ENCODE measurements around the gene L3MBTL4.
"Not testable (repeated sequence)": the region's sequence is repeated elsewhere in the genome, so short reads cannot be mapped to it uniquely, and the experiment has no call there.

The L3MBTL4 gene

GRCh38 chr18:6423289-6423688 is 8.6 kb upstream of the L3MBTL4 start:
- TF ChIP-seq, protein P1, sequence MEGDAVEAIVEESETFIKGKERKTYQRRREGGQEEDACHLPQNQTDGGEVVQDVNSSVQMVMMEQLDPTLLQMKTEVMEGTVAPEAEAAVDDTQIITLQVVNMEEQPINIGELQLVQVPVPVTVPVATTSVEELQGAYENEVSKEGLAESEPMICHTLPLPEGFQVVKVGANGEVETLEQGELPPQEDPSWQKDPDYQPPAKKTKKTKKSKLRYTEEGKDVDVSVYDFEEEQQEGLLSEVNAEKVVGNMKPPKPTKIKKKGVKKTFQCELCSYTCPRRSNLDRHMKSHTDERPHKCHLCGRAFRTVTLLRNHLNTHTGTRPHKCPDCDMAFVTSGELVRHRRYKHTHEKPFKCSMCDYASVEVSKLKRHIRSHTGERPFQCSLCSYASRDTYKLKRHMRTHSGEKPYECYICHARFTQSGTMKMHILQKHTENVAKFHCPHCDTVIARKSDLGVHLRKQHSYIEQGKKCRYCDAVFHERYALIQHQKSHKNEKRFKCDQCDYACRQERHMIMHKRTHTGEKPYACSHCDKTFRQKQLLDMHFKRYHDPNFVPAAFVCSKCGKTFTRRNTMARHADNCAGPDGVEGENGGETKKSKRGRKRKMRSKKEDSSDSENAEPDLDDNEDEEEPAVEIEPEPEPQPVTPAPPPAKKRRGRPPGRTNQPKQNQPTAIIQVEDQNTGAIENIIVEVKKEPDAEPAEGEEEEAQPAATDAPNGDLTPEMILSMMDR (IDR thresholded peaks at IDR 0.05; ENCODE audit: borderline replicate concordance, insufficient read depth, low read depth, low read length), result no peak

GRCh38 chr18:6414118-6414722 is 491 bp downstream of the L3MBTL4 start:
- H3K4me3 ChIP-seq (ENCODE audit: low read depth, low read length), result peak overlapping the region; percentile 73
- TF ChIP-seq, protein P1 (IDR thresholded peaks at IDR 0.05; ENCODE audit: borderline replicate concordance, insufficient read depth, low read depth, low read length), result 0 out of 2 replicates have a peak, but pooled peaks have one; percentile 4

More at GRCh38 chr18:6423289-6423688, 8.6 kb upstream of the L3MBTL4 start:
- no peak overlapping the region for H3K4me3 ChIP-seq (ENCODE audit: low read depth, low read length)

DNA sequence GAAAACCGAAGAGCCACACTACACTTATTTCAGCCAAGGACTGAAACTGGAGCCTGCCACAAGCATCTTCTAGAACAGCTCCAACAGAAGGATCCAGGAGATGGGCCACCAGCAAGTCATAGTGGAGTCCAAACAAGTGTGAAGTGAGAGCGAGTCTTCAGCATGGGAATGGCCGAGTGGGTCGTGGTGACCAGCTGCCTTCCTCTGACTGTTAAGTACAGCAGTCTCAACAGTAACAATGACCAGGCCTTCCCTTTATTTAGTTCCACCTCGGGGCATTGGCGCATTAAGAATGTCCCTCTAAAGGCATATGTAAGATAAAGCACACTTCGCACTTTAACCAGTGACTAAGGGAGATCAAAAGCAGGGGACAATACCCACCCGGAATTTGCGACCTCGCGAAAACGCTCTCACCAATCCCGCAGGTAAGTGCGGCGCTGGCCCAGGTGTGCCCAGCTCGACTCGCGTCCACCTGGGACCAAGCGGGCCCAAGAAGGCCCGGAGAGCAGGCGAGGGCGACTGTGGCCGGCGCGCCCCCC is 1.1 kb downstream of the L3MBTL4 start:
- TF ChIP-seq, protein P1 (IDR thresholded peaks at IDR 0.05; ENCODE audit: borderline replicate concordance, insufficient read depth, low read depth, low read length), result no peak
- H3K4me3 ChIP-seq (ENCODE audit: low read depth, low read length), result peak overlapping the region; percentile 73

- H3K4me3 ChIP-seq (ENCODE audit: low read depth, low read length), result no peak overlapping the region
- TF ChIP-seq, protein P1 (IDR thresholded peaks at IDR 0.05; ENCODE audit: borderline replicate concordance, insufficient read depth, low read depth, low read length), result no peak
Observed at GRCh38 chr18:6412933-6413472, 1.7 kb downstream of the L3MBTL4 start.

- TF ChIP-seq, protein P1 (IDR thresholded peaks at IDR 0.05; ENCODE audit: borderline replicate concordance, insufficient read depth, low read depth, low read length), result no peak
- H3K4me3 ChIP-seq (ENCODE audit: low read depth, low read length), result no peak overlapping the region
Observed at GRCh38 chr18:6411382-6411781, 3.3 kb downstream of the L3MBTL4 start.

DNA sequence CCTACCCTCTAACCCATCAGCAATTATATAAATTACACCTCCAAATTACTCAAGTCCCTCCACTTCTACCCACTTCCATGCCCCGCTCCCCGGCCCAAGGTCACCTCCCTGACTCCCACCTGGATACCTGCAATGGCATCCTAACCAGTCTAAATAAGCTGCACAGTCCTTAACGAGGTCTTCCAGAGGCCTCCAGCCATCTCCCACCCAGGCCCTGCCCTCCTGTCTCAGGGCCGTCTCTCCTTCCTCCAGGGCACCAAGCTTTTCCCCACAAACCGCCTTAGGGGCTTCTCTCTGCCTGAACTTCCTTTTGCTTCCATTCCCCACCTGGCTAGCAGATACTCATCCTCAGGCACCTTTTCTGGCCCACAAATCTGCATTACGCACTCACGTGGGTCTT is 4.8 kb downstream of the L3MBTL4 start:
- H3K4me3 ChIP-seq (ENCODE audit: low read depth, low read length), result no peak overlapping the region
- TF ChIP-seq, protein P1 (IDR thresholded peaks at IDR 0.05; ENCODE audit: borderline replicate concordance, insufficient read depth, low read depth, low read length), result no peak

DNA sequence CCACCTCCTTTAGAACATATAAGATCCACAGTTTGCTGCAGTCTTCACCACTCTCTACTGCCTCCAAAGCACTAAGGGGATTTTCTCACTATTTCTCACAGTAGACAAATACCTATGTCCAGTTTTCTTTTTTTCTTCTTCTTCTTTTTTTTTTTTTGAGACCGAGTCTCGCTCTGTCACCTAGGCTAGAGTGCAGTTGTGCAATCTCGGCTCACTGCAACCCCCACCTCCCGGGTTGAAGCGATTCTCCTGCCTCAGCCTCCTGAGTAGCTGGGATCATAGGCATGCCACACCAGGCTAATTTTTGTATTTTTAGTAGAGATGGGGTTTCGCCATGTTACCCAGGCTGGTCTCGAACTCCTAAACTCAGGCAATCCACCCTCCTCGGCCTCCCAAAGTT is 6.2 kb downstream of the L3MBTL4 start:
- H3K4me3 ChIP-seq (ENCODE audit: low read depth, low read length), result not testable (repeated sequence)
